OCI-LY7 (cell line): ENCODE results near the gene ELK3. TPM values are rescaled to one million over a fixed set of nuclear protein-coding genes. Genes with fewer than 3 reads are reported as not detected.

Source experiments
- BruUV-seq: library from RNA; stranded (reverse); fragments of 400-500 nt; replicated peaks from 2 replicates; lab custom pipeline; 2021; lab: Mats Ljungman, UMichigan
- CTCF ChIA-PET: fragments of 300-600 bp; sonication (Branson Sonifier 250); formaldehyde crosslinking; loops from one replicate; lab custom pipeline; 2022; ENCODE audit warnings: antibody characterized with exemption; ENCODE audit not compliant: unreplicated experiment; lab: Charles Lee
- POLR2A ChIA-PET: fragments of 300-600 bp; sonication (Branson Sonifier 250); formaldehyde crosslinking; loops from one replicate; lab custom pipeline; 2022; ENCODE audit warnings: antibody characterized with exemption; lab: Charles Lee
- DNase-seq: peaks from one replicate; pipeline ENCODE4 v3.0.0-alpha.2; 2015; ENCODE audit warnings: low spot score
- H2AFZ ChIP-seq: fragments of 200-600 bp; sonication (generic), shearing (Covaris generic); 2 replicates; pipeline ENCODE4 v1.6.1; 2014; ENCODE audit warnings: mild to moderate bottlenecking, antibody characterized with exemption, low read length, moderate library complexity
- H3K27ac ChIP-seq: fragments of 200-600 bp; sonication (generic); 2 replicates; pipeline ENCODE4 v1.5.1; 2014; ENCODE audit warnings: mixed run types, low read depth, mild to moderate bottlenecking, moderate library complexity, low read length, inconsistent platforms; ENCODE audit not compliant: poor library complexity, severe bottlenecking
- H3K36me3 ChIP-seq: fragments of 200-600 bp; sonication (generic); 2 replicates; pipeline ENCODE4 v1.6.1; 2014; ENCODE audit warnings: mild to moderate bottlenecking, antibody characterized with exemption, low read length, moderate library complexity, mixed read lengths; ENCODE audit not compliant: insufficient read depth
- H3K4me1 ChIP-seq: fragments of 200-600 bp; sonication (generic); 2 replicates; pipeline ENCODE4 v1.5.1; 2014; ENCODE audit warnings: mild to moderate bottlenecking, low read length; ENCODE audit not compliant: insufficient read depth, poor library complexity, severe bottlenecking
- H3K4me2 ChIP-seq: fragments of 200-600 bp; sonication (generic); 2 replicates; pipeline ENCODE4 v1.6.1; 2014; ENCODE audit warnings: mild to moderate bottlenecking, low read length
- H3K4me3 ChIP-seq: fragments of 200-600 bp; sonication (generic); 2 replicates; pipeline ENCODE4 v1.5.1; 2014; ENCODE audit warnings: mild to moderate bottlenecking, low read depth, low read length; ENCODE audit not compliant: poor library complexity, severe bottlenecking
- H3K79me2 ChIP-seq: fragments of 200-600 bp; sonication (generic); 2 replicates; pipeline ENCODE4 v1.6.1; 2016; ENCODE audit warnings: low read depth, mild to moderate bottlenecking, low read length, moderate library complexity, mixed read lengths; ENCODE audit not compliant: insufficient read depth
- H3K9me2 ChIP-seq: fragments of 200-600 bp; sonication (generic); 2 replicates; pipeline ENCODE4 v1.6.1; 2016; ENCODE audit warnings: mild to moderate bottlenecking, low read length, mixed read lengths; ENCODE audit not compliant: insufficient read depth
- H3K9me3 ChIP-seq: fragments of 200-600 bp; sonication (generic); 2 replicates; pipeline ENCODE4 v1.6.1; 2014; ENCODE audit warnings: mild to moderate bottlenecking, mixed run types, low read length, mixed read lengths
- H4K20me1 ChIP-seq: fragments of 200-600 bp; sonication (generic); 2 replicates; pipeline ENCODE4 v1.6.1; 2014; ENCODE audit warnings: mild to moderate bottlenecking, antibody characterized with exemption, low read length, moderate library complexity, mixed read lengths; ENCODE audit not compliant: insufficient read depth
- CTCF ChIP-seq: fragments of 200-600 bp; sonication (generic); conservative IDR thresholded peaks from 2 replicates; pipeline ENCODE4 v1.5.1; 2014; ENCODE audit warnings: mild to moderate bottlenecking, antibody characterized with exemption, low read length, moderate library complexity, mixed read lengths
- EZH2phosphoT487 ChIP-seq: fragments of 200-600 bp; sonication (generic); IDR thresholded peaks from 2 replicates; pipeline ENCODE4 v1.6.1; 2018; ENCODE audit warnings: low read depth, borderline replicate concordance, mild to moderate bottlenecking, mixed run types, antibody characterized with exemption, low read length, moderate library complexity, mixed read lengths
- intact Hi-C: fragments of 100-400 bp; cut with micrococcal nuclease; formaldehyde crosslinking; loops from one replicate; pipeline ENCODE4 v1.10.0; 2022; ENCODE audit not compliant: unreplicated experiment
- total RNA-seq, 2 experiments: library from RNA; depleted of rRNA in 1 of 2; stranded (reverse); fragments of >200 nt in 1 of 2; shearing (Covaris generic) in 1 of 2; gene quantifications; 2 replicates each; pipeline ENCODE4 v1.2.3, GENCODE V29; 2014 to 2022

Gene ELK3
- total RNA-seq, 2 experiments from 2014 or later = 1.9 to 4.2 TPM

GRCh38 chr12:96256672-96257361 is 62.6 kb downstream of the ELK3 start:
- Histone ChIP-seq H3K27ac (no peak overlapping the region), H3K36me3 (peaks cover 16% of the 10 kb centered on the region; the same call in 1 of the 2 replicates), H3K4me2 (no peak overlapping the region), H3K9me2 (no peaks in the 10 kb centered on the region), H3K4me3 (no peak overlapping the region), H4K20me1 (no peaks in the 10 kb centered on the region), H3K9me3 (no peaks in the 10 kb centered on the region), H3K79me2 (no peaks in the 10 kb centered on the region), H3K4me1 (no peaks in the 10 kb centered on the region), H2AFZ (no peak overlapping the region)
- no TSS peak for BruUV-seq
- POLR2A ChIA-PET = no interaction called here
- CTCF ChIA-PET = no interaction called here
- no peak for TF ChIP-seq CTCF
- TF ChIP-seq EZH2phosphoT487 = no peak
- intact Hi-C loops = no loop called here
- DNase-seq = no peak

GRCh38 chr12:96257550-96258103 is 63.5 kb downstream of the ELK3 start:
- Histone ChIP-seq H3K4me2 (no peak overlapping the region), H3K9me3 (no peaks in the 10 kb centered on the region), H3K9me2 (no peaks in the 10 kb centered on the region), H3K27ac (no peak overlapping the region), H3K36me3 (peaks cover 16% of the 10 kb centered on the region), H4K20me1 (no peaks in the 10 kb centered on the region), H3K79me2 (no peaks in the 10 kb centered on the region), H3K4me3 (no peak overlapping the region), H3K4me1 (no peaks in the 10 kb centered on the region), H2AFZ (no peak overlapping the region)
- intact Hi-C loops = no loop called here
- no TSS peak for BruUV-seq
- TF ChIP-seq EZH2phosphoT487 = no peak
- no peak for TF ChIP-seq CTCF
- ChIA-PET CTCF (interaction anchor here (0.6 kb wide), 1 partner anchor 250 kb away, joined by 3 read pairs; no protein-coding TSS in a partner anchor), POLR2A (interaction anchor here (0.6 to 1.2 kb wide), 4 partner anchors 9 to 91 kb away, joined by 3 to 7 read pairs (median 3); no protein-coding TSS in a partner anchor)
- peak; percentile 7 for DNase-seq
